ENCODE results near the gene RGS3. TPM values are rescaled to one million over a fixed set of nuclear protein-coding genes. Genes with fewer than 3 reads are reported as not detected.

The RGS3 gene
- total and polyA plus RNA-seq, 2 experiments from 2014 or later, result 44.5 to 48.6 TPM

- no peaks in the 10 kb centered on the region for H3K79me2 ChIP-seq (ENCODE audit: insufficient read depth)
- no peaks in the 10 kb centered on the region for H3K36me3 ChIP-seq (ENCODE audit: low read depth)
- WGBS, 2 experiments (ENCODE audit: low coverage in 1 of 2, low lambda C conversion rate in 2 of 2, missing lambda C conversion rate in 2 of 2), result 80 to 82% methylated on average over 6 of the region's 6 CpGs
- H3K4me3 ChIP-seq, result no peak overlapping the region
- no peak for DNase-seq
- no peaks in the 10 kb centered on the region for H3K27me3 ChIP-seq (replicated peaks; ENCODE audit: insufficient read depth)
- no peak overlapping the region for H3K27ac ChIP-seq
- H3F3A ChIP-seq (ENCODE audit: insufficient read depth), result no peaks in the 10 kb centered on the region
- 0 out of 2 replicates have a peak, but pooled peaks cover 11% of the 10 kb centered on the region for H3K4me1 ChIP-seq (ENCODE audit: insufficient read depth)
- no peaks in the 10 kb centered on the region for H3K9me2 ChIP-seq (ENCODE audit: insufficient read depth)
- no peak overlapping the region for H3K9ac ChIP-seq
- no peaks in the 10 kb centered on the region for H3K9me3 ChIP-seq (ENCODE audit: low read depth)
- H4K20me1 ChIP-seq (ENCODE audit: insufficient read depth), result no peaks in the 10 kb centered on the region
- no peak overlapping the region for H3K4me2 ChIP-seq (ENCODE audit: unreplicated experiment)
- no peak for TF ChIP-seq EZH2phosphoT487 (IDR thresholded peaks at IDR 0.05; ENCODE audit: insufficient read depth, low read depth)
- no peak for TF ChIP-seq EZH2 (IDR thresholded peaks at IDR 0.05; ENCODE audit: insufficient read depth, poor library complexity, severe bottlenecking)
- in situ Hi-C loops (cut with MboI), result no loop called here
- H2AFZ ChIP-seq, result no peak overlapping the region
Observed at GRCh38 chr9:113528088-113528487, 64.6 kb downstream of the RGS3 start.

DNA sequence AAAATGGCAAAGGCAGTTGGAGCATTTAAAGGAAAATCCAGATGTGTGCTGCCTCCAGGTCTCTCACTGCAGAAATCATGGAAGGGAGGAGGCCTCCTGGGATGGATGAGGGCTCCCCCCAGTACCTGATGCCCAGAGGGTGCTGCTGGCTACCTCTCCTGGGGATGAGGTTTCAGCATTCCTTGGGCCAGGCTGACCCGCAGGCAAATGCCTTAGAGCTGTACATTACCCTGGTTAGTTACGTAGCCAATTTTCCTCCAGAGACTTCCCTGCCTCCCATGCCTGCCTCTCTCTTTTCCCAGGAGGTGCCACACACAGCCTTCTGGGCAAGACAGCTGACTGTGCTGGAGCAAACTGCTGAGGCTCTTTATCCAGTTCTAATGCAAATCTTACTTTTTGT, 65.3 kb downstream of the RGS3 start:
- Histone ChIP-seq H3K4me3 (no peak overlapping the region), H3K9me2 (ENCODE audit: insufficient read depth) (no peaks in the 10 kb centered on the region), H3K27ac (no peak overlapping the region), H4K20me1 (ENCODE audit: insufficient read depth) (no peaks in the 10 kb centered on the region), H3K9ac (no peak overlapping the region), H3K4me2 (ENCODE audit: unreplicated experiment) (no peak overlapping the region), H3K27me3 (replicated peaks; ENCODE audit: insufficient read depth) (no peaks in the 10 kb centered on the region), H3K9me3 (ENCODE audit: low read depth) (no peaks in the 10 kb centered on the region), H3K36me3 (ENCODE audit: low read depth) (no peaks in the 10 kb centered on the region), H3K4me1 (ENCODE audit: insufficient read depth) (0 out of 2 replicates have a peak, but pooled peaks cover 5% of the 10 kb centered on the region), H3F3A (ENCODE audit: insufficient read depth) (no peaks in the 10 kb centered on the region), H3K79me2 (ENCODE audit: insufficient read depth) (no peaks in the 10 kb centered on the region), H2AFZ (no peak overlapping the region)
- WGBS, 2 experiments (ENCODE audit: low coverage in 1 of 2, low lambda C conversion rate in 2 of 2, missing lambda C conversion rate in 2 of 2), result 93 to 94% methylated on average over 2 of the region's 2 CpGs
- TF ChIP-seq EZH2phosphoT487 (IDR thresholded peaks at IDR 0.05; ENCODE audit: insufficient read depth, low read depth) (no peak), EZH2 (IDR thresholded peaks at IDR 0.05; ENCODE audit: insufficient read depth, poor library complexity, severe bottlenecking) (no peak)
- DNase-seq, result no peak
- in situ Hi-C loops (cut with MboI), result no loop called here

DNA sequence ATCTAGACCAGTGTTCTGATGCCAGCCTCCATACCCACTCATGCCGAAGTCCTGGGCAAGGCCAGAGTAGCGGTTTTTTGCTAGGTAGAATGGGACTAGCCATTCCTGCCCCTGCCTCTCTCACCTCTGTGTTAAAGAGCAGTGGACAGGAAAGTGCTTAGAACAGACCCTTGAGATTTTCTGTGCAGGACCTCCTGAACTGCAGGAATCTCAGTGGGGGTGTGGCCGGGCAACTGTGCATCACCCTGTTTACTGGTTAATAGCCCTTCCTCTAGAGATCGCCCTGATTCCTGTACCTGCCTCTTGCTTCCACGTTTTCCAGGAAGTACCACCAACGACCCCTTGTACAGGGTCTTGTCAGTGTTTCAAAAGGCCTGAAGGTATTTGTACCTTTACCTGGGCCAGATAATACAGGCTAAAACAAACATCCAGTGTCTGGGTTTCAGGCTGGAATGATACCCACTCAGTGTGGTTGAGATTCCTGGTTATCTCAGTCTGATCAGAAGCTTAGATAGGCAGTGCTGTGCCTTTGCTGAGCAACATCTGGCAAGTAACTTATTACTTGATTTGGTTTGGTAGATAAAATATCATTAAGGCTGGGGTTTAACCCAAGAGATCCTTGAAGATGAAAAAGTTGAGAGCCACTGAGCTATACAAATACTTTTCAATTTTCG, 65.9 kb downstream of the RGS3 start:
- in situ Hi-C loops (cut with MboI), result no loop called here
- no peaks in the 10 kb centered on the region for H3K27me3 ChIP-seq (replicated peaks; ENCODE audit: insufficient read depth)

GRCh38 chr9:113530022-113530635, 66.6 kb downstream of the RGS3 start:
- H3K9ac ChIP-seq, result no peak overlapping the region
- no peaks in the 10 kb centered on the region for H3F3A ChIP-seq (ENCODE audit: insufficient read depth)
- no peaks in the 10 kb centered on the region for H3K4me1 ChIP-seq (ENCODE audit: insufficient read depth)
- TF ChIP-seq EZH2phosphoT487 (IDR thresholded peaks at IDR 0.05; ENCODE audit: insufficient read depth, low read depth) (no peak), EZH2 (IDR thresholded peaks at IDR 0.05; ENCODE audit: insufficient read depth, poor library complexity, severe bottlenecking) (no peak)
- no peaks in the 10 kb centered on the region for H3K9me3 ChIP-seq (ENCODE audit: low read depth)
- in situ Hi-C loops (cut with MboI), result no loop called here
- no peak overlapping the region for H3K4me3 ChIP-seq
- DNase-seq, result no peak
- no peaks in the 10 kb centered on the region for H4K20me1 ChIP-seq (ENCODE audit: insufficient read depth)
- no peaks in the 10 kb centered on the region for H3K27me3 ChIP-seq (replicated peaks; ENCODE audit: insufficient read depth)
- no peaks in the 10 kb centered on the region for H3K36me3 ChIP-seq (ENCODE audit: low read depth)
- H3K79me2 ChIP-seq (ENCODE audit: insufficient read depth), result no peaks in the 10 kb centered on the region
- H3K27ac ChIP-seq, result no peak overlapping the region
- no peak overlapping the region for H2AFZ ChIP-seq
- no peak overlapping the region for H3K4me2 ChIP-seq (ENCODE audit: unreplicated experiment)
- H3K9me2 ChIP-seq (ENCODE audit: insufficient read depth), result no peaks in the 10 kb centered on the region
- 65 to 69% methylated on average over 4 of the region's 4 CpGs for WGBS, 2 experiments (ENCODE audit: low coverage in 1 of 2, low lambda C conversion rate in 2 of 2, missing lambda C conversion rate in 2 of 2)

More for the DNA sequence above, 65.9 kb downstream of the RGS3 start:
- no peak for DNase-seq
- H3K4me2 ChIP-seq (ENCODE audit: unreplicated experiment), result no peak overlapping the region
- H4K20me1 ChIP-seq (ENCODE audit: insufficient read depth), result no peaks in the 10 kb centered on the region
- H3K9ac ChIP-seq, result no peak overlapping the region
- 63 to 68% methylated on average over 7 of the region's 7 CpGs for WGBS, 2 experiments (ENCODE audit: low coverage in 1 of 2, low lambda C conversion rate in 2 of 2, missing lambda C conversion rate in 2 of 2)
- H3K4me1 ChIP-seq (ENCODE audit: insufficient read depth), result no peaks in the 10 kb centered on the region
- H3K27ac ChIP-seq, result no peak overlapping the region
- H2AFZ ChIP-seq, result no peak overlapping the region
- H3K79me2 ChIP-seq (ENCODE audit: insufficient read depth), result no peaks in the 10 kb centered on the region
- no peaks in the 10 kb centered on the region for H3F3A ChIP-seq (ENCODE audit: insufficient read depth)
- H3K9me2 ChIP-seq (ENCODE audit: insufficient read depth), result no peaks in the 10 kb centered on the region
- H3K9me3 ChIP-seq (ENCODE audit: low read depth), result no peaks in the 10 kb centered on the region
- TF ChIP-seq EZH2 (IDR thresholded peaks at IDR 0.05; ENCODE audit: insufficient read depth, poor library complexity, severe bottlenecking) (no peak), EZH2phosphoT487 (IDR thresholded peaks at IDR 0.05; ENCODE audit: insufficient read depth, low read depth) (no peak)
- H3K36me3 ChIP-seq (ENCODE audit: low read depth), result no peaks in the 10 kb centered on the region
- H3K4me3 ChIP-seq, result no peak overlapping the region

Measured in GM23248 (cell line).